ENCODE measurements around the gene UROC1.

The UROC1 gene

GRCh38 chr3:126454437-126455198 is 63.0 kb downstream of the UROC1 start:
- TF ChIP-seq CTCF (IDR thresholded peaks at IDR 0.05; ENCODE audit: low read depth, low read length), result no peak
- DNase-seq (ENCODE audit: extremely low read depth, low read depth), result no peak

GRCh38 chr3:126454025-126454424 is 63.5 kb downstream of the UROC1 start:
- TF ChIP-seq CTCF (IDR thresholded peaks at IDR 0.05; ENCODE audit: low read depth, low read length), result no peak
- no peak for DNase-seq (ENCODE audit: extremely low read depth, low read depth)

- TF ChIP-seq CTCF (IDR thresholded peaks at IDR 0.05; ENCODE audit: low read depth, low read length), result no peak
- DNase-seq (ENCODE audit: extremely low read depth, low read depth), result no peak
Measured at GRCh38 chr3:126452213-126452612, 65.4 kb downstream of the UROC1 start.

GRCh38 chr3:126451511-126451910 is 66.1 kb downstream of the UROC1 start:
- TF ChIP-seq CTCF (IDR thresholded peaks at IDR 0.05; ENCODE audit: low read depth, low read length), result no peak

GRCh38 chr3:126450744-126451143 is 66.8 kb downstream of the UROC1 start:
- TF ChIP-seq CTCF (IDR thresholded peaks at IDR 0.05; ENCODE audit: low read depth, low read length), result no peak
- no peak for DNase-seq (ENCODE audit: extremely low read depth, low read depth)

More at GRCh38 chr3:126451511-126451910, 66.1 kb downstream of the UROC1 start:
- no peak for DNase-seq (ENCODE audit: extremely low read depth, low read depth)

- no peak for DNase-seq (ENCODE audit: extremely low read depth, low read depth)
Measured at GRCh38 chr3:126450219-126450618, 67.4 kb downstream of the UROC1 start.

More at GRCh38 chr3:126450219-126450618, 67.4 kb downstream of the UROC1 start:
- TF ChIP-seq CTCF (IDR thresholded peaks at IDR 0.05; ENCODE audit: low read depth, low read length), result no peak

Measured in AG09319 (cell line).